ENCODE results near the gene GPX7. TPM values are rescaled to one million over a fixed set of nuclear protein-coding genes. Genes with fewer than 3 reads are reported as not detected.

The GPX7 gene
- total RNA-seq, 2 donors from 2014 or later: 22.7 to 26.3 TPM

GRCh38 chr1:52579415-52579814 is 22.8 kb upstream of the GPX7 start:
- Histone ChIP-seq H3K9me3 (no peaks in the 10 kb centered on the region), H3K36me3 (no peaks in the 10 kb centered on the region), H3K4me3 (no peak overlapping the region), H3K27me3 (replicated peaks; ENCODE audit: insufficient read depth) (no peaks in the 10 kb centered on the region), H3K4me1 (replicated peaks) (no peaks in the 10 kb centered on the region), H3K27ac (no peak overlapping the region)
- intact Hi-C loops (cut with DNase I): no loop called here
- TF ChIP-seq POLR2A (IDR thresholded peaks at IDR 0.05) (no peak), CTCF (IDR thresholded peaks at IDR 0.05) (no peak), POLR2AphosphoS5 (IDR thresholded peaks at IDR 0.05) (no peak)
- WGBS: 30% methylated on average over 2 of the region's 2 CpGs
- no peak for DNase-seq (ENCODE audit: low spot score)

GRCh38 chr1:52580283-52580682 is 21.9 kb upstream of the GPX7 start:
- Histone ChIP-seq H3K4me3 (no peak overlapping the region), H3K9me3 (no peaks in the 10 kb centered on the region), H3K27me3 (replicated peaks; ENCODE audit: insufficient read depth) (no peaks in the 10 kb centered on the region), H3K27ac (no peak overlapping the region), H3K36me3 (no peaks in the 10 kb centered on the region), H3K4me1 (replicated peaks) (no peaks in the 10 kb centered on the region)
- WGBS: 90% methylated on average over 3 of the region's 3 CpGs
- intact Hi-C loops (cut with DNase I): no loop called here
- no peak for DNase-seq (ENCODE audit: low spot score)
- TF ChIP-seq POLR2AphosphoS5 (IDR thresholded peaks at IDR 0.05) (no peak), POLR2A (IDR thresholded peaks at IDR 0.05) (no peak), CTCF (IDR thresholded peaks at IDR 0.05) (no peak)

GRCh38 chr1:52582116-52582696 is 20.0 kb upstream of the GPX7 start:
- 90% methylated on average over 10 of the region's 10 CpGs for WGBS
- Histone ChIP-seq H3K9me3 (no peaks in the 10 kb centered on the region), H3K27ac (no peak overlapping the region), H3K36me3 (no peaks in the 10 kb centered on the region), H3K27me3 (replicated peaks; ENCODE audit: insufficient read depth) (no peaks in the 10 kb centered on the region), H3K4me3 (no peak overlapping the region), H3K4me1 (replicated peaks) (no peaks in the 10 kb centered on the region)
- TF ChIP-seq CTCF (IDR thresholded peaks at IDR 0.05) (no peak), POLR2A (IDR thresholded peaks at IDR 0.05) (no peak), POLR2AphosphoS5 (IDR thresholded peaks at IDR 0.05) (no peak)
- intact Hi-C loops (cut with DNase I): no loop called here
- no peak for DNase-seq (ENCODE audit: low spot score)

- Histone ChIP-seq H3K27ac (no peak overlapping the region), H3K4me3 (no peak overlapping the region), H3K9me3 (no peaks in the 10 kb centered on the region), H3K36me3 (no peaks in the 10 kb centered on the region), H3K4me1 (replicated peaks) (no peaks in the 10 kb centered on the region), H3K27me3 (replicated peaks; ENCODE audit: insufficient read depth) (no peaks in the 10 kb centered on the region)
- no peak for TF ChIP-seq POLR2AphosphoS5 (IDR thresholded peaks at IDR 0.05)
- TF ChIP-seq CTCF (IDR thresholded peaks at IDR 0.05): no peak
- no peak for TF ChIP-seq POLR2A (IDR thresholded peaks at IDR 0.05)
- 88% methylated on average over 1 of the region's 1 CpG for WGBS
- intact Hi-C loops (cut with DNase I): no loop called here
- no peak for DNase-seq (ENCODE audit: low spot score)
Observed at GRCh38 chr1:52585474-52585873, 16.7 kb upstream of the GPX7 start.

- H3K27me3 ChIP-seq (replicated peaks; ENCODE audit: insufficient read depth): no peaks in the 10 kb centered on the region
- H3K36me3 ChIP-seq: no peaks in the 10 kb centered on the region
- no peak for TF ChIP-seq POLR2A (IDR thresholded peaks at IDR 0.05)
- TF ChIP-seq CTCF (IDR thresholded peaks at IDR 0.05): no peak
- TF ChIP-seq POLR2AphosphoS5 (IDR thresholded peaks at IDR 0.05): no peak
- H3K9me3 ChIP-seq: no peaks in the 10 kb centered on the region
- intact Hi-C loops (cut with DNase I): no loop called here
- no peak for DNase-seq (ENCODE audit: low spot score)
- no peaks in the 10 kb centered on the region for H3K4me1 ChIP-seq (replicated peaks)
- H3K4me3 ChIP-seq: no peak overlapping the region
- H3K27ac ChIP-seq: no peak overlapping the region
Observed at GRCh38 chr1:52588027-52588426, 14.1 kb upstream of the GPX7 start.

Data from prostate gland (tissue), 2 donors.